ENCODE measurements around the gene ZFR.

GRCh38 chr5:32400401-32400800 is 44.1 kb downstream of the ZFR start:
- TF ChIP-seq CTCF (conservative IDR thresholded peaks at IDR 0.05; ENCODE audit: low read depth, low read length) (no peak), EZH2 (IDR thresholded peaks at IDR 0.05; ENCODE audit: low read length, unreplicated experiment) (no peak)
